HG02981 (cell line): ENCODE measurements around the gene MARCHF9.
A peak's percentile ranks its signal among the peaks of the same experiment; 100 is the strongest.

Experiments used
- ATAC-seq: cut with Tn5 transposase; IDR thresholded peaks from one replicate; pipeline ENCODE4 v1.9.1; 2021; ENCODE audit warnings: mild to moderate bottlenecking, moderate library complexity; ENCODE audit not compliant: unreplicated experiment

MARCHF9 gene

GRCh38 chr12:57782608-57783465 lies 27.9 kb downstream of the MARCHF9 start, which contains the start of gene TSFM:
Gene TSFM, plus strand, starts transcription at chr12:57782787. Its CDS starts 15 bp downstream, at chr12:57782802.
- peak; percentile 89 for ATAC-seq

GRCh38 chr12:57783466-57783801 lies 28.5 kb downstream of the MARCHF9 start:
- ATAC-seq: no peak

- ATAC-seq: no peak
Observed at GRCh38 chr12:57783861-57784260, 29.0 kb downstream of the MARCHF9 start.

DNA sequence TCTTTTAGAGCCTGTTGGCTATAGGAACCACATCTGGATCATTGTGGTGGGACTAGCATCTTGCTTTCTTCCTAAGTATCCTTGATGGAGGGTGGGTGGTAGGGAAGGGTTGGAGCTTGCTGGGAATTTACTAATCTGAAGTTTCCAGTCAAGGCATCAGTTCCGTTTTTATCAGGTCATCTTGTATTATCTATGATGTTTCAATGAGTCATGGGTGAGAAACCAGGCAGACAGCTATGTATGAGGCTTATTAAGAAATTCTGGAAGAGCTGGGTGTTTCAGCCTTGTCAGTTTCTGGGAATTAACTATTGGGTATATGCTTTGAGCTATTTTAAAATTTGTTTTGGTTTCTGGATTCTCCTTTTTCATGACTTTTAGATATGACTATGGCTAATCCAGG lies 39.0 kb downstream of the MARCHF9 start:
- no peak for ATAC-seq

GRCh38 chr12:57795354-57795753 lies 40.5 kb downstream of the MARCHF9 start:
- no peak for ATAC-seq

- ATAC-seq: no peak
Observed at GRCh38 chr12:57796996-57797395, 42.1 kb downstream of the MARCHF9 start.

GRCh38 chr12:57797933-57798332 lies 43.0 kb downstream of the MARCHF9 start:
- ATAC-seq: no peak

GRCh38 chr12:57800965-57801364 lies 46.1 kb downstream of the MARCHF9 start:
- no peak for ATAC-seq

- ATAC-seq: no peak
Observed at GRCh38 chr12:57802607-57803006, 47.7 kb downstream of the MARCHF9 start.

DNA sequence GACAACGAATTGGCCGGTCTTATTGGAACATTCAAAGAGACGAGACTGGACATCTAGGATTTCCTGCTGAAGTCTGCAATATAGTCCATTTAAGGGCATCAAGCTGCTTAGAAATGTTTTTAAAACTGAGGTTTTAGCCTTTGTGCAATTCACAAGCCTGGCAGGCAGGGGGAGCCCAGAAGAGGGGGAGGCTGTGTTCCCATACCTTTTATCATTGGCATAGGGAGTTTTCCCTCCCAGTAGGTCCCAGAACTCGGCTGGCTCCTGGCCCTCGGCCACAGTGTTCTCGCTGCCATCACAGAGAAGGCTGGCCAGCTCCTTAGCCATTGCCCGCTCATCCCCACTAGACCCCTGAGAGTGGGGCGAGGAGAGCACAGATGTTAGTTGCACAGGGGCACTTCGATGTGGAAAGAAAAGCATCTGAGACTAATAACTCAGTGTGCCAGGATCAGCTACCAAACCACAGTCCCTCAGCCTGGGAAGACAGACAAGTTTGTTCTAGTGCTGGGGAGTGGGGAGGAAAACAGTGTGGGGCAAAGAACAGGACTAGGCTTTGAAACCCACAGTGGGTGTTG lies 48.5 kb downstream of the MARCHF9 start:
- no peak for ATAC-seq

- ATAC-seq: no peak
Observed at GRCh38 chr12:57806677-57807076, 51.8 kb downstream of the MARCHF9 start.

DNA sequence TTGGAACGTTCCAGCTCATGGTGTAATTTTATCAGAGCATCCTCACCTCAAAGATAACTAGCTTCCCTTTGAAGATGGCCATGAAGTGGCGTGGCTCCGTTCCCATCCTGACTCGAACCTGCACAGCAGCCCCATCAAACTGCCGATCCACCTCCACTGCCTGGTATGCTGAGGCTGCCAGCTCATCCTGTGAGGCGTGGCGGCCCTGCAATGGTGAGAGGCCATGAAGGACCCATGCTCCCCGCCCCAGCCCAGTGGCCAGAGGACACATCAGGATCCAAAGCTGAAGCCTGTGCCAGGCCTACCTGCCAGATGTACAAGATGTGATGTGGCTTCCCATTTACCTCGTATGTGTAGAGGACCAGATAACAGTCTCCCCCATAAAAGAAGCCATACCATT lies 52.4 kb downstream of the MARCHF9 start:
- no peak for ATAC-seq

DNA sequence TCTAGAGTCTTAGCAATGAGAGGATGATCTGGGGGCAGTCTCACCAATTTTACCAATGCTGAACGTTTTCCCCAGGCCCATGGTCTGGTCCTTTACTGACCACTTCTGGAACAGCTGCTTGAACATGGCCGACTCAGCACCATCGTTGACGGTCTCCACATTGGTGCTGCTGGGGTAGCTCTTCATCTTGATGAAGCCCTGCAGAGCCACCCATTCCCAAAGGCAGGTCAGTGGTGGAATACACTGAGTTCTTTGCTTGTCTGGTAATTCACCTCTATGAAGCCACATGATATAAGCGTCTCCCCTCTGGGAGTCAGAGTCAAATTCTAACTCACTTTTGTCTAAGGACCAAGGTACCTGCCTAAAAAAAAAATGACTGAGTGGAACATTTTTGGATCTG lies 53.4 kb downstream of the MARCHF9 start:
- no peak for ATAC-seq

GRCh38 chr12:57809425-57809824 lies 54.5 kb downstream of the MARCHF9 start:
- no peak for ATAC-seq
